ENCODE measurements around the gene MRAS.
"Not testable (repeated sequence)": the region's sequence is repeated elsewhere in the genome, so short reads cannot be mapped to it uniquely, and the experiment has no call there.

GRCh38 chr3:138377212-138377611 lies 28.8 kb downstream of the MRAS start:
- not testable (repeated sequence) for TF ChIP-seq CTCF (conservative IDR thresholded peaks at IDR 0.05); EZH2 (IDR thresholded peaks at IDR 0.05; ENCODE audit: low read depth)
